IPS-20b (cell line): Measurements from ENCODE around the gene MVD.

Experiments
- H3K27ac ChIP-seq: one replicate; pipeline ENCODE4 v1.5.1; 2013; ENCODE audit warnings: low read length
- H3K27me3 ChIP-seq: 2 replicates; pipeline ENCODE4 v1.6.1; 2013; ENCODE audit warnings: mild to moderate bottlenecking, low read length, inconsistent platforms; ENCODE audit not compliant: insufficient read depth
- H3K36me3 ChIP-seq: 2 replicates; pipeline ENCODE4 v1.6.1; 2013; ENCODE audit warnings: low read depth, mild to moderate bottlenecking, inconsistent platforms, low read length, moderate library complexity; ENCODE audit not compliant: insufficient read depth
- H3K4me1 ChIP-seq: 2 replicates; pipeline ENCODE4 v1.6.1; 2013; ENCODE audit warnings: mild to moderate bottlenecking, control low read depth, inconsistent platforms, low read length, moderate library complexity; ENCODE audit not compliant: insufficient read depth
- H3K4me3 ChIP-seq: 2 replicates; pipeline ENCODE4 v1.5.1; 2013; ENCODE audit warnings: mild to moderate bottlenecking, low read length, inconsistent platforms
- H3K9ac ChIP-seq: 2 replicates; pipeline ENCODE4 v1.6.1; 2013; ENCODE audit warnings: low read depth, mild to moderate bottlenecking, inconsistent platforms, low read length, moderate library complexity
- H3K9me3 ChIP-seq: 2 replicates; pipeline ENCODE4 v1.6.1; 2013; ENCODE audit warnings: mild to moderate bottlenecking, low read depth, low read length, inconsistent platforms; ENCODE audit not compliant: insufficient read depth

MVD gene

GRCh38 chr16:88633684-88634140 lies 29.2 kb downstream of the MVD start:
- Histone ChIP-seq H3K27ac (no peak overlapping the region), H3K36me3 (peaks cover 31% of the 10 kb centered on the region), H3K27me3 (peaks cover 20% of the 10 kb centered on the region), H3K9ac (no peak overlapping the region; the same call in 1 of the 2 replicates), H3K9me3 (no peaks in the 10 kb centered on the region), H3K4me1 (no peaks in the 10 kb centered on the region; the same call in 1 of the 2 replicates), H3K4me3 (peak overlapping the region; percentile 72; the same call in 1 of the 2 replicates)

DNA sequence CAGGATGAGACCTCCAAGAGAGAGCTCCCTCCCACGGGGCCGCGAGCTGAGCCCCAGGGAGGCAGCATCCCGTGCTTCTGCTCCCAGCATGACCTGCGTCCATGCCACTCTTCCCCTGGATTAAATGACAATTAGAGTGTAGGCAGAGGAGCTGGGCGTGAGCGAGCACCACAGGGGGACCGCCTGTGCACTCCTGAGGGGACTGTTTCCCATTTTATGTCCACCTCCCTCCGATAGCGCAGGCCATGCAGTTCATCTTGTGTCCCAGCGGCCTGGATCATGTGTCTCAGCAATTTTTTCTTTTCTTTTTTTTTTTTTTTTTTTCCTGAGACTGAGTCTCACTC lies 30.3 kb downstream of the MVD start:
- Histone ChIP-seq H3K9me3 (no peaks in the 10 kb centered on the region), H3K27me3 (peaks cover 17% of the 10 kb centered on the region), H3K36me3 (peaks cover 38% of the 10 kb centered on the region), H3K4me3 (no peak overlapping the region), H3K4me1 (no peaks in the 10 kb centered on the region; the same call in 1 of the 2 replicates), H3K9ac (no peak overlapping the region), H3K27ac (no peak overlapping the region)

- H3K4me3 ChIP-seq = no peak overlapping the region
- no peak overlapping the region for H3K27ac ChIP-seq
- H3K36me3 ChIP-seq = peaks cover 42% of the 10 kb centered on the region
- no peaks in the 10 kb centered on the region; the same call in 1 of the 2 replicates for H3K4me1 ChIP-seq
- H3K9ac ChIP-seq = no peak overlapping the region
- H3K27me3 ChIP-seq = peaks cover 17% of the 10 kb centered on the region
- H3K9me3 ChIP-seq = no peaks in the 10 kb centered on the region
These were observed 30.8 kb downstream of the MVD start for GRCh38 chr16:88631920-88632586.

GRCh38 chr16:88631384-88631783 lies 31.5 kb downstream of the MVD start:
- Histone ChIP-seq H3K9me3 (no peaks in the 10 kb centered on the region), H3K9ac (no peak overlapping the region), H3K27me3 (peaks cover 16% of the 10 kb centered on the region), H3K4me1 (no peaks in the 10 kb centered on the region; the same call in 1 of the 2 replicates), H3K4me3 (no peak overlapping the region), H3K36me3 (peaks cover 43% of the 10 kb centered on the region), H3K27ac (no peak overlapping the region)

DNA sequence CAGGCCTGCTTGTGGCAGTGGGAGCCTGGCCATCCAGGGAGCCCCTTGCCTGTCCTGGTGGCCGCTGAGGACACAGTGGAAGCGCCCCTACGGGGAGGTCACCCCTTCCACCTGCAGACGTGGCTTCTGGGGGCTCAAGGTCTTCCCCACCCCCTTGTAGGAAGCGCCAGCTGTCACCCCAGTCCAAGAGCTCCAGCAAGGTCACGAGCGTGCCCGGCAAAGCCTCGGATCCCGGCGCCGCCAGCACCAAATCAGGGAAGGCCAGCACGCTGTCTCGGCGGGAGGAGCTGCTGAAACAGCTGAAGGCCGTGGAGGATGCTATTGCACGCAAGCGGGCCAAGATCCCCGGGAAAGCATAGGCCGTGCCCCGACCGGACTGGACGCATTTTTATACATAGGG lies 31.9 kb downstream of the MVD start:
- no peaks in the 10 kb centered on the region for H3K9me3 ChIP-seq
- H3K36me3 ChIP-seq = peaks cover 47% of the 10 kb centered on the region
- H3K4me1 ChIP-seq = no peaks in the 10 kb centered on the region; the same call in 1 of the 2 replicates

DNA sequence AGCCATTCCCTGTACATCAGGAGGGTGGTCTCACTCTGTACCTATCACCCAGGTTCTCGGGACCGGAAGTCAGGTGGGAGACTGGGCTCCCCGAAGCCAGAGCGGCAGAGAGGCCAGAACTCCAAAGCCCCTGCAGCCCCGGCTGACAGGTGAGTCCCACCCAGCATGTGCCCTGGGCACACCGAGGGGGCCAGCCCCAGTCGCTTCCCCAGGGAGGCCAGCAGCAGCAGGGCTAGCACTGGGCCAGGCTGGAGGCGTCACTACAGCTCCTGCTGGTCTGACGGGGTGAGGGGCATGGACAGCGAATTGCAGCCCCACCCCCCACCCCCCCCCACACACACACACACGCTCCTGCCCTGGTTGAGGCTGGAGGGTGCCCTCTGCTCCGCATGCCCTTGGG lies 32.5 kb downstream of the MVD start:
- Histone ChIP-seq H3K36me3 (peaks cover 51% of the 10 kb centered on the region), H3K9me3 (no peaks in the 10 kb centered on the region), H3K4me1 (no peaks in the 10 kb centered on the region; the same call in 1 of the 2 replicates), H3K9ac (no peak overlapping the region), H3K27me3 (peaks cover 7% of the 10 kb centered on the region), H3K27ac (no peak overlapping the region), H3K4me3 (no peak overlapping the region)

More for the DNA sequence above, 31.9 kb downstream of the MVD start:
- H3K27ac ChIP-seq = no peak overlapping the region
- peaks cover 12% of the 10 kb centered on the region for H3K27me3 ChIP-seq
- H3K4me3 ChIP-seq = no peak overlapping the region
- H3K9ac ChIP-seq = no peak overlapping the region

GRCh38 chr16:88629835-88630234 lies 33.1 kb downstream of the MVD start:
- H3K4me3 ChIP-seq = no peak overlapping the region
- H3K27me3 ChIP-seq = peaks cover under 1% of the 10 kb centered on the region; the same call in 1 of the 2 replicates
- peaks cover 55% of the 10 kb centered on the region for H3K36me3 ChIP-seq
- no peak overlapping the region for H3K27ac ChIP-seq
- H3K9me3 ChIP-seq = no peaks in the 10 kb centered on the region
- no peaks in the 10 kb centered on the region; the same call in 1 of the 2 replicates for H3K4me1 ChIP-seq
- H3K9ac ChIP-seq = no peak overlapping the region

DNA sequence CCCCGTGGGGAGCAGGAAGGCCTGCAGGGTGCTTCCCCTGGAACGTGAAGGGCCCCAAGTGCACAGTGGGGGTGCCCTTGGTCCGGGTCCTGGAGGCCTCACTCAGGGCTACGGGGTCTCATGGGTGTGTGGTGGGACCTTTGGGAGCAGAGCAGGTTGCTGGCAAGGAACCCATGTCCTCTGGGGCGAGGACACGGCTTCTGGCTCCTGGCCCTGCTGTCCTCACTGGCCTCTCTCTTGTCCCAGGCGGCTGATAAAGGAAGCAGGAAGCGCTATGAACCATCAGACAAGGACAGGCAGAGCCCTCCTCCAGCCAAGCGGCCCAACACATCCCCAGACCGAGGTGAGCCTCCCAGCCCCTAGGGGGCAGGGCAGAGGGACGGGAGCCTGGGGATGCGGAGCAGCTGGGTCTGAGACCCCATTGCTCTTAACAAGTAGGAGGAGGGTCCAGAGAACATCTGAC lies 34.3 kb downstream of the MVD start:
- Histone ChIP-seq H3K36me3 (peaks cover 67% of the 10 kb centered on the region), H3K4me1 (no peaks in the 10 kb centered on the region), H3K4me3 (no peak overlapping the region), H3K27ac (peak overlapping the region; percentile 53), H3K9ac (no peak overlapping the region), H3K27me3 (no peaks in the 10 kb centered on the region), H3K9me3 (no peaks in the 10 kb centered on the region)

- Histone ChIP-seq H3K36me3 (peaks cover 75% of the 10 kb centered on the region), H3K9ac (no peak overlapping the region), H3K27ac (peak overlapping the region; percentile 53)
These were observed 35.1 kb downstream of the MVD start for GRCh38 chr16:88627531-88628411.

DNA sequence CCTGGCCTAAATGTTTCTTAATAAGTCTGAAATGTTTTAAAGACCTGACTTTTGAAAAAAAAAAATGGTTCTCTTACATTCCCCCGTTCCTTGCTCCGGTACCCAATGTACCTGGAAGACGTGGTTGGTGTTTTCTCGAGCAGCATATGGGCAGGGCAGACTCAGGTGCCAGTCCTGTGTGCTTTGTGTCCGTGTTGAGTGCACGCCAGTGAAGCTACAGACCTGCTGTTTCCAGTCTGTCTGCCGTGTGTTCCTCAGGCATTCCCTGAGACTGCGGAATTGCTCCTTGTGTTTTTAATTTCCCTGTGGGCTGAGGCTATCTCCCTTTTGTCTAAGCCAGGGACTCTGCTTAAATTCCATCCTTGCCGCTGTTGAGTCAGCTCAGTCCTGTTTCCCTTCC lies 36.2 kb downstream of the MVD start:
- H3K4me3 ChIP-seq = no peak overlapping the region
- no peaks in the 10 kb centered on the region for H3K4me1 ChIP-seq
- H3K9ac ChIP-seq = no peak overlapping the region
- H3K27me3 ChIP-seq = no peaks in the 10 kb centered on the region
- H3K27ac ChIP-seq = no peak overlapping the region
- H3K36me3 ChIP-seq = peaks cover 79% of the 10 kb centered on the region
- no peaks in the 10 kb centered on the region for H3K9me3 ChIP-seq

More at GRCh38 chr16:88627531-88628411, 35.1 kb downstream of the MVD start:
- Histone ChIP-seq H3K4me1 (no peaks in the 10 kb centered on the region), H3K9me3 (no peaks in the 10 kb centered on the region), H3K4me3 (no peak overlapping the region), H3K27me3 (no peaks in the 10 kb centered on the region)

GRCh38 chr16:88624977-88625576 lies 37.8 kb downstream of the MVD start:
- Histone ChIP-seq H3K4me1 (no peaks in the 10 kb centered on the region), H3K27ac (no peak overlapping the region), H3K36me3 (peaks cover 69% of the 10 kb centered on the region)

More at GRCh38 chr16:88624977-88625576, 37.8 kb downstream of the MVD start:
- H3K9ac ChIP-seq = no peak overlapping the region
- no peaks in the 10 kb centered on the region for H3K9me3 ChIP-seq
- H3K4me3 ChIP-seq = no peak overlapping the region
- no peaks in the 10 kb centered on the region for H3K27me3 ChIP-seq
